ENCODE results near the gene FHIT.

Gene FHIT

DNA sequence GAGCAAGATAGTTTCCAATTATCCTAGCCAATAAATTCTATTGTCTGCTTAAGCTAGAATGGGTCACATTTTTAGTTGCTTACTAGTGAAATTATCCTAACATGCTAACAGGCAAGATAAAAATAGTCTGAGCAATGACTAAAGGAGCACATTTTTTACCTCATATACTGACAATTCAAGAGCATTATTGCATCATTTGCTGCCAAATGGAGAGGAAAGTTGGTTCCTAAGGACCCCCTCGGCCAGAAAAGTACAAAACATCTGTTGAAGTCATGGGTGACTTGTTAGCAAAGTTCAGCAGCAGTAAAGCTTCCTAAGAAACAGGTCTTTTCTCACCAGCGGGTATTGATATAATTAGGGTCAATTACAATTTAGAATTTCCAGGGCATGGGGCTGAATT is 1001.0 kb downstream of the FHIT start:
- Histone ChIP-seq H3K27me3 (ENCODE audit: insufficient read depth, low read length) (no peaks in the 10 kb centered on the region), H2AFZ (ENCODE audit: low read length, unreplicated experiment) (no peak overlapping the region)

DNA sequence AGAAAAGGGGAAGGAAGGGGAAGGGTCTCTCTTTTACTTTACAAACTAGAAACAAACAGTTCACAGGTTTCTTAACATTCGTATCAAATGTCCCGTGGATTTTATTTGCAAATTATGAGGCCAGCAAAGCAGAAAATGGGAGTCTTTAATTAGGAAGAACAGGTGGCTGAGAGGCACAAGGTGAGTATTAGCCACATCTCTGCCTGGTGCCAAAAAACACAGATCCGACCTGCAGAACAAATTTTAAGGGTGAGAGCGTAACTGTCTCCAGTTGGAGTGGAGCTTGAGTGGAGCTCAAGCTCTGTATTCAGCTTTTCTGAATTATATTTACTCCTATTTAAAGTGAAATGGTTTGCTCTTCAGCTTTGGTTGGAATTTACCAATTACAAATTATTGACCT is 1004.9 kb downstream of the FHIT start:
- Histone ChIP-seq H3K27me3 (ENCODE audit: insufficient read depth, low read length) (no peaks in the 10 kb centered on the region), H3K4me1 (ENCODE audit: control insufficient read depth, insufficient read depth, low read length, unreplicated experiment) (no peaks in the 10 kb centered on the region), H3K4me3 (ENCODE audit: low read depth, low read length) (no peak overlapping the region), H2AFZ (ENCODE audit: low read length, unreplicated experiment) (no peak overlapping the region), H3K27ac (ENCODE audit: low read depth, low read length) (no peak overlapping the region), H3K79me2 (ENCODE audit: control insufficient read depth, insufficient read depth, low read length, unreplicated experiment) (no peaks in the 10 kb centered on the region), H3K36me3 (ENCODE audit: insufficient read depth, low read length) (no peaks in the 10 kb centered on the region)

More for the DNA sequence above, 1001.0 kb downstream of the FHIT start:
- no peak overlapping the region for H3K27ac ChIP-seq (ENCODE audit: low read depth, low read length)
- H3K4me1 ChIP-seq (ENCODE audit: control insufficient read depth, insufficient read depth, low read length, unreplicated experiment), result no peaks in the 10 kb centered on the region
- no peak overlapping the region for H3K4me3 ChIP-seq (ENCODE audit: low read depth, low read length)
- H3K36me3 ChIP-seq (ENCODE audit: insufficient read depth, low read length), result no peaks in the 10 kb centered on the region
- no peaks in the 10 kb centered on the region for H3K79me2 ChIP-seq (ENCODE audit: control insufficient read depth, insufficient read depth, low read length, unreplicated experiment)

DNA sequence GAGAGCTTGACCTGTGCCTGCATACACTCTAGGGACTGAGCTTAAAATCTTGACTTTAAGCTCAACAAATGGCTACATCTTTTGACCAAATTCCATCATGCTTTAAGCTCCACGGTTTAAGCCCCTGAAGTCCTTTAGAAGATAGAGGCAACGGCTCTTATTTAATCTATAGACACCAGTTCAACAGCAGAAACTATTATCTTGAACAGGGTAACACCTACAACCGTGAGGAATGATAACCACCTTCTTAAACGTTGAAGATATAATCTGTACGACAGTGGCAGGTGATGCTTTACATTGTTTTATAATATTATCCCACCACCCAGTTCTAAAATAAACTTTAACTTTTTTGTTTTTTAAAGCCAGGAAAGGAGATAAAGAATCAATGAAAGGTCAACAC is 1007.8 kb downstream of the FHIT start:
- H3K4me3 ChIP-seq (ENCODE audit: low read depth, low read length), result no peak overlapping the region
- H3K36me3 ChIP-seq (ENCODE audit: insufficient read depth, low read length), result no peaks in the 10 kb centered on the region
- no peak overlapping the region for H3K27ac ChIP-seq (ENCODE audit: low read depth, low read length)
- no peaks in the 10 kb centered on the region for H3K27me3 ChIP-seq (ENCODE audit: insufficient read depth, low read length)
- no peaks in the 10 kb centered on the region for H3K4me1 ChIP-seq (ENCODE audit: control insufficient read depth, insufficient read depth, low read length, unreplicated experiment)
- no peaks in the 10 kb centered on the region for H3K79me2 ChIP-seq (ENCODE audit: control insufficient read depth, insufficient read depth, low read length, unreplicated experiment)
- H2AFZ ChIP-seq (ENCODE audit: low read length, unreplicated experiment), result no peak overlapping the region

DNA sequence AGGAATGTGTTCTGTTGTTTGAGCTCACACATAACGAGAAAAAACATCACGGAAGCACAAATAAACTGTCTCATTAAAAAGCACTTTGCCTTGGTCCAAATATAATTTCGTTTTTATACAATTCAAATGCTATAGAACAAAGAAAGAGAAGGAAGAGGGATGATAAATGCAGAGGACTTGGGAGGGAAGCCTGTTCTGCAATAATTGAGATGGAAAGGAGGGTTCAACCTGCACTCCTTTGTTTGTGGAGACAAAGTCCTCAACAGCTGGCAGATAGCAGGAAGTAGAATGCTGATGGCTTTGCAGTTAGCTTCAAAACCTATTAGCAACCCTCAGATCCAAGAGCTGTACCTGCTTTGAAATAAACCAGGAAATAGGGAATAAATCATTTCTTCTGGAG is 1010.8 kb downstream of the FHIT start:
- Histone ChIP-seq H3K79me2 (ENCODE audit: control insufficient read depth, insufficient read depth, low read length, unreplicated experiment) (no peaks in the 10 kb centered on the region), H3K36me3 (ENCODE audit: insufficient read depth, low read length) (no peaks in the 10 kb centered on the region), H2AFZ (ENCODE audit: low read length, unreplicated experiment) (no peak overlapping the region), H3K27me3 (ENCODE audit: insufficient read depth, low read length) (no peaks in the 10 kb centered on the region), H3K4me3 (ENCODE audit: low read depth, low read length) (no peak overlapping the region), H3K4me1 (ENCODE audit: control insufficient read depth, insufficient read depth, low read length, unreplicated experiment) (no peaks in the 10 kb centered on the region), H3K27ac (ENCODE audit: low read depth, low read length) (no peak overlapping the region)

DNA sequence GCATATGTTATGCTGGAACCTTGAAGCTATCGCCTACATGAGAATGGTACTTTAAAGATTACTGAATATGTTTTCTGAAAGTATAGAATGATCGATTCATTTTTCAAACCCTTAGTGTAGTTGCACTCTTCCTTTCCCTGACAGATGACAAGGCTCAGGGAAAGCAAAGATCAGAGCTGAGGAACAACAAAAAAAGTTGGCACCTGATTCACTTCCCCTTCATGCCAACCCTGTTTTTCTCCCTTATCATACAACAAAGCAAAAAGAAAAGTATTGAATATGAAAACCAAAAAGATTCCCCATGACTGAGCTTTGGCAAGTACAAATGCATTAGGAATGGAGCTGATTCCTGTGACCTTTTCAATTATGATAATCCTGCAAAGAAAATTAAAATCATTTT is 1012.7 kb downstream of the FHIT start:
- no peak overlapping the region for H3K4me3 ChIP-seq (ENCODE audit: low read depth, low read length)
- H3K79me2 ChIP-seq (ENCODE audit: control insufficient read depth, insufficient read depth, low read length, unreplicated experiment), result no peaks in the 10 kb centered on the region
- no peaks in the 10 kb centered on the region for H3K27me3 ChIP-seq (ENCODE audit: insufficient read depth, low read length)
- H2AFZ ChIP-seq (ENCODE audit: low read length, unreplicated experiment), result no peak overlapping the region
- H3K36me3 ChIP-seq (ENCODE audit: insufficient read depth, low read length), result no peaks in the 10 kb centered on the region
- no peaks in the 10 kb centered on the region for H3K4me1 ChIP-seq (ENCODE audit: control insufficient read depth, insufficient read depth, low read length, unreplicated experiment)
- no peak overlapping the region for H3K27ac ChIP-seq (ENCODE audit: low read depth, low read length)

DNA sequence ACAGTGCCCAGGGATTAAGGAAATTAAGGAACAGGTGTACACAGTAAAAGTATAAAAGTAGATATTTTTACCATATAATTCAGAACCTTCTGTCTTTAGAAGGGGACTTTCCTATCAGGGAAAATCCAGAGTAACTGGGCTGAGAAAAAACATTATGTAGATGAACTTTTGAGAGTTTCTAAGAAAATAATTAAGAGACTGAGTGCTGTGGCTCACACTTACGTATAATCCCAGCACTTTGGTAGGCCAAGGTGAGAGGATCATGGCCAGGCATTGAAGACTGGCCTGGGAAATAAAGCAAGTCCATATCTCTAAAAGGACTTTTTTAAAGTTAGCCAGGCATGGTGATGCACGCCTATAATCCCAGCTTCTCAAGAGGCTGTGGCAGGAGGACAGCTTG is 1021.8 kb downstream of the FHIT start:
- Histone ChIP-seq H3K27ac (ENCODE audit: low read depth, low read length) (no peak overlapping the region), H2AFZ (ENCODE audit: low read length, unreplicated experiment) (no peak overlapping the region), H3K36me3 (ENCODE audit: insufficient read depth, low read length) (no peaks in the 10 kb centered on the region), H3K27me3 (ENCODE audit: insufficient read depth, low read length) (no peaks in the 10 kb centered on the region), H3K4me1 (ENCODE audit: control insufficient read depth, insufficient read depth, low read length, unreplicated experiment) (no peaks in the 10 kb centered on the region), H3K79me2 (ENCODE audit: control insufficient read depth, insufficient read depth, low read length, unreplicated experiment) (no peaks in the 10 kb centered on the region), H3K4me3 (ENCODE audit: low read depth, low read length) (no peak overlapping the region)

DNA sequence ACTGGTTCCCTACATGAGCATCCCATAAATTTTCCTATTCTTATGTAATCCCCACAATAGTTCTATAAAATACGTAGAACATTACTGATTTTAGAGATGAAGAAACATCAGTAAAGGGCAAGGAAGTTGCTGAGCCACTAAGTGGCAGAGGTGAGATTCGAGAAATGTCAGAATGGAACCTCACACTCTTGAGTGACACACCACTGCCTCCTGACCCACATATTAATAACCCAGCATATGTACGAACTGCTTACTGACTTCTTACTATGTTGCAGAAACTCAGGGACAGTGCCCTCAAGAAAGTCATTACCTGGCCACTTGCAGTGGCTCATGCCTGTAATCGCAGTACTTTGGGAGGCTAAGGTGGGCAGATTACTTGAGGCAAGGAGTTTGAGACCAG is 1022.4 kb downstream of the FHIT start:
- Histone ChIP-seq H3K4me3 (ENCODE audit: low read depth, low read length) (no peak overlapping the region), H3K27ac (ENCODE audit: low read depth, low read length) (no peak overlapping the region), H3K27me3 (ENCODE audit: insufficient read depth, low read length) (no peaks in the 10 kb centered on the region), H3K36me3 (ENCODE audit: insufficient read depth, low read length) (no peaks in the 10 kb centered on the region), H2AFZ (ENCODE audit: low read length, unreplicated experiment) (no peak overlapping the region), H3K79me2 (ENCODE audit: control insufficient read depth, insufficient read depth, low read length, unreplicated experiment) (no peaks in the 10 kb centered on the region), H3K4me1 (ENCODE audit: control insufficient read depth, insufficient read depth, low read length, unreplicated experiment) (no peaks in the 10 kb centered on the region)

DNA sequence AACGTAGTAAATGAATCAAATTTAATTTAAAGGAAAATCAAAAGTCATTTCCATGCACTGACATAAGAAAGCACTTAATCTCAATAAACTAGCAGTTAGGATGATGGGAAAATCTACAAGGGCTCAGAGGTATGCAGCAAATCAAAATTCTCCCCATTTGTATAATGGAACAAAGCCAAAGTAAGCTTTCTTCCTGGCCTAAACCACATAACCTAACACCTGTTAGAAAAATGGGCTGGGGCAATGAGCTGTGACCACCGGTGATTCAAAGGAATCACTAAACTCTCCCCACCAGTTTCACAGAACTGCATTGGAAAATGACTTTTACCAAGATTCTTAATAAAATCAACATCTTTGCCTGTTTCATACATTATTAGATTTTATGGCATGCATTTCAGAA is 1024.3 kb downstream of the FHIT start:
- Histone ChIP-seq H3K27ac (ENCODE audit: low read depth, low read length) (no peak overlapping the region), H3K4me3 (ENCODE audit: low read depth, low read length) (no peak overlapping the region), H2AFZ (ENCODE audit: low read length, unreplicated experiment) (no peak overlapping the region), H3K27me3 (ENCODE audit: insufficient read depth, low read length) (no peaks in the 10 kb centered on the region), H3K4me1 (ENCODE audit: control insufficient read depth, insufficient read depth, low read length, unreplicated experiment) (no peaks in the 10 kb centered on the region), H3K79me2 (ENCODE audit: control insufficient read depth, insufficient read depth, low read length, unreplicated experiment) (no peaks in the 10 kb centered on the region), H3K36me3 (ENCODE audit: insufficient read depth, low read length) (no peaks in the 10 kb centered on the region)

DNA sequence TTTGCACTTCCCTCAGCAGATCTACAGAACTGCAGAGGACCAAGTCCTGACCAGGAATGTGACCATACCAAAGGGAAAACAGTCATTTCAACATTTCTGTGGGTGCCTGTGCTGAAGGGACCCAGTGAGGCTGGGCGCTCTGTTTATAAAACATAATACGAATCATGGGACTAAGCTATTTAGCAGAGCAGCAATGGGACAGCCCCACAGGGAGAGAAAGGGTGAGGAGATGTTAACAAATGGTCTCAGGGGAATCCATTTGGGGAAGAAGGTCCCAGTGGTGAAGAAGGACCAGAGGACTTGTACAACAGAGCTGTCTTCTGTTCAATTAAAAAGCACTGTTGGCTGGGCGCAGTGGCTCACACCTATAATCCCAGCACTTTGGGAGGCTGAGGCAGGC is 1025.4 kb downstream of the FHIT start:
- no peaks in the 10 kb centered on the region for H3K36me3 ChIP-seq (ENCODE audit: insufficient read depth, low read length)
- H2AFZ ChIP-seq (ENCODE audit: low read length, unreplicated experiment), result no peak overlapping the region
- no peaks in the 10 kb centered on the region for H3K27me3 ChIP-seq (ENCODE audit: insufficient read depth, low read length)
- no peak overlapping the region for H3K4me3 ChIP-seq (ENCODE audit: low read depth, low read length)
- H3K79me2 ChIP-seq (ENCODE audit: control insufficient read depth, insufficient read depth, low read length, unreplicated experiment), result no peaks in the 10 kb centered on the region
- H3K27ac ChIP-seq (ENCODE audit: low read depth, low read length), result no peak overlapping the region
- no peaks in the 10 kb centered on the region for H3K4me1 ChIP-seq (ENCODE audit: control insufficient read depth, insufficient read depth, low read length, unreplicated experiment)

DNA sequence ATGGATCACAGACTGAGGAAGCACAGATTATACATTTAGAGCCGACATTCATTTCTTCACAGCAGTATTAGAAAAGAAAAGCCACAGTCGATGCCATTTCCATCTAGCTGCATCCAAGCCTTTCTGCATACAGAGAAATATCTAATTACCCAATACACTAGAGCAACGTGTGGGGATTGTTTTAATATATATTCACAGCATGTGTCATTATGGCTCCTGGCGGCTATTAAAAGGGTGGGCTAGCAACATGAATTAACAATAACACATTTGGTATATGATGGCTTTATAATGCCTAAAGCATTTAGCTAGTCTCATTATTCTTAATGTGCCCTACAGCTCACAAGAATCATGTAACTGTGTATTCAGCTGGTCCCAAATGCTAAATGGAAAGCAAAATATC is 1030.5 kb downstream of the FHIT start:
- H3K27me3 ChIP-seq (ENCODE audit: insufficient read depth, low read length), result no peaks in the 10 kb centered on the region
- no peaks in the 10 kb centered on the region for H3K79me2 ChIP-seq (ENCODE audit: control insufficient read depth, insufficient read depth, low read length, unreplicated experiment)

DNA sequence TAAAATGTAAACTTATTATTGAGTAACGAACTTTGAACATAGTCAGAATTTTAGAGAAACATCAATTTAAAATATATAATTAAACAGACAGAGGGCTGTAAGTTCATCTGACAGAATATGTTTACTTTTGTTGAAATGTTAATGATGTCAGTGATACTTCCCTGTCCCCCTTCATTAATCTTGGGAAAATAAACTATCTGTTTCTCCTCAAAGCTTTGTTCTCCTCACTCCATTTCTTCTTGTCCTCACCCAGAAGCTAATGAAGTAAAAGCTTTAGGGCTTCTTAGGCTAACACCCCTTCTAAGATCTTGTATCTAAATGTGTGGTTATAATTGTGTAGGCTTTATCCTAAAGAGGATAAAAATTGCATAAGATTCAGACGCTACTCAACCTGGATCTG is 1031.8 kb downstream of the FHIT start:
- no peak overlapping the region for H3K4me3 ChIP-seq (ENCODE audit: low read depth, low read length)
- H3K4me1 ChIP-seq (ENCODE audit: control insufficient read depth, insufficient read depth, low read length, unreplicated experiment), result no peaks in the 10 kb centered on the region
- H3K36me3 ChIP-seq (ENCODE audit: insufficient read depth, low read length), result no peaks in the 10 kb centered on the region
- no peak overlapping the region for H2AFZ ChIP-seq (ENCODE audit: low read length, unreplicated experiment)
- H3K27me3 ChIP-seq (ENCODE audit: insufficient read depth, low read length), result no peaks in the 10 kb centered on the region
- no peak overlapping the region for H3K27ac ChIP-seq (ENCODE audit: low read depth, low read length)
- no peaks in the 10 kb centered on the region for H3K79me2 ChIP-seq (ENCODE audit: control insufficient read depth, insufficient read depth, low read length, unreplicated experiment)

More for the DNA sequence above, 1030.5 kb downstream of the FHIT start:
- Histone ChIP-seq H3K36me3 (ENCODE audit: insufficient read depth, low read length) (no peaks in the 10 kb centered on the region), H2AFZ (ENCODE audit: low read length, unreplicated experiment) (no peak overlapping the region), H3K27ac (ENCODE audit: low read depth, low read length) (no peak overlapping the region), H3K4me3 (ENCODE audit: low read depth, low read length) (no peak overlapping the region), H3K4me1 (ENCODE audit: control insufficient read depth, insufficient read depth, low read length, unreplicated experiment) (no peaks in the 10 kb centered on the region)

Data from ACC112 (cell line).